Urothelium cell line (cell line): ENCODE measurements around the gene ELMOD1.
A peak's percentile ranks its signal among the peaks of the same experiment; 100 is the strongest.
"Not testable (repeated sequence)": the region's sequence is repeated elsewhere in the genome, so short reads cannot be mapped to it uniquely, and the experiment has no call there.

Source experiments
- DNase-seq: peaks from one replicate; pipeline ENCODE4 v3.0.0; 2011; ENCODE audit warnings: low spot score, mixed read lengths
- FAIRE-seq: peaks from 2 replicates; lab custom pipeline; 2011; peaks lifted over from hg19 to GRCh38; lab: Jason Lieb, UNC

Gene ELMOD1

GRCh38 chr11:107590460-107591377 lies at the start of gene ELMOD1:
Gene ELMOD1 (plus strand): TSS chr11:107591147. CDS start chr11:107618190, 27,043 bp downstream.
- no peak for FAIRE-seq

DNA sequence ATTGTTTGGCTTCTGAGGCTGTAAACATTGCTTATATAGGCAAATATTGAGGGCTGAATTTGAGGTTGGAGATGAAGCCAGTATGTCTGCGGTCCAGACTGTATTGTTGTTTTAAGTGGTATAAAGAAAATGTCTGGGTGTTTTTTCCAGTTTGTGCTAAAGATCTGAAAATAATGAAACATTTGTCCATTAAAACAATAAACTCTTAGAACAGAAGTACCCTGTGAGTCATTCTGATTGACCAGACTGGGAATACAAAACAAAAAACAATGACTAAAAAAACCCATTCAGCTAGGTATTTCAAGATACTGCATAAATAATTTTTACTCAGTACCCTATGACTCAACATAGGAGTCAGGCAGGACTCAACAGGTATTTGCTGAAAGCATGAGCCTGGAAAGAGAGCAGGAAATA lies 45.8 kb upstream of the ELMOD1 start:
- peak; percentile 56 for DNase-seq
- FAIRE-seq = no peak

More at GRCh38 chr11:107590460-107591377, at the start of gene ELMOD1:
- peak; percentile 91 for DNase-seq

GRCh38 chr11:107547961-107548360 lies 43.0 kb upstream of the ELMOD1 start:
- DNase-seq (no peak), FAIRE-seq (no peak)

DNA sequence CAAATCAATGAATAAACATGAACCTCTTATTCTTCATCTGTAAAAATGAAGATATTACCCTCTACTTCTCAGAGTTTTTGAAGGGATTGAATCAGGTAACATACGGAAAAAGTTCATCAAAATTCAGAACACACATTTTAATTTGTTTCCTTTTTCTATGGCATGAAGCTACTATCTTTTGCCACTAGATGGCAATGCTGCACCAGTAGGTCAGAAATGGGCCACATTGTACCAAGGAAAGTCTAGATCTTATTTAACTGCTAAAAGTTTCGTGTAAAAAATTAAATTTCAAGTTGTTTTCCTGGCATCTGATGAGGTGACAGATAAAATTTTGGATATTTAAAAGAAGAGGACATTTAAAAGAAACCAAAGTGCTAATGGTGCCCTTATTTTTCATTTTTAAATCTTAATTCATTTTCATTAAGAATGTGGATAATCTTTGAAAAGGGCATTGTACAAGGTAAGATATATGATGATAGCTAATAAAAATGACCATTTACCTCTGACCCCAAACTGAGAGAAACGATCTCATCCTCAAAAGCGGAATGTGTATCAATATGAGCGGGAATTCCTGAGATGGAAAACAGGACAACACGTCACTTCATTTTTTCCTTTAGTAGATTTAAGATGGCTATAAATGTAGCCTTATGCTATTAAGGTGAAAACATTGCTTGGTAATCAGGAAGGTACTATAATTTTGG lies 41.5 kb upstream of the ELMOD1 start:
- peak; percentile 29 for DNase-seq
- FAIRE-seq = no peak

- FAIRE-seq = no peak
- no peak for DNase-seq
Measured at GRCh38 chr11:107549954-107550285, 41.0 kb upstream of the ELMOD1 start.

DNA sequence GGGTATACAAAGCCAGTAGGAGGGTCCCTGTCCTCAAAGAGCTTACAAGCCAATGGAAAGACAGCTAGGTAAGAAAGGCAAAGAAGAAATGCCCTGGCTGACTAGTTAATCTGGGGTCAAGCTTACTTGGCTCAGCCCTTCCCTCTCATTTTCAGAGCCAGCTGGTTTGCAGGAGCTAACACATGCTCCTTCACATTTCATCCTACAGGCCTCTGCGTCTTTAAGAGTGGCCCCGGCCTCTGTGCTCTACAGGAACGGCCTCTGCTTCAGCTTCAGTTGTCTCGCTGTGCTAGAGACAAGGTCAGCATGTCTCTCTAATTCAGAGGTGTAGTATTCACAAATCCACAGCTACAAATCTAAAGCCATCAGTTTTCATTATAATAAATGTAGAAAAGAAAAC lies 40.6 kb upstream of the ELMOD1 start:
- FAIRE-seq = no peak
- DNase-seq = no peak

DNA sequence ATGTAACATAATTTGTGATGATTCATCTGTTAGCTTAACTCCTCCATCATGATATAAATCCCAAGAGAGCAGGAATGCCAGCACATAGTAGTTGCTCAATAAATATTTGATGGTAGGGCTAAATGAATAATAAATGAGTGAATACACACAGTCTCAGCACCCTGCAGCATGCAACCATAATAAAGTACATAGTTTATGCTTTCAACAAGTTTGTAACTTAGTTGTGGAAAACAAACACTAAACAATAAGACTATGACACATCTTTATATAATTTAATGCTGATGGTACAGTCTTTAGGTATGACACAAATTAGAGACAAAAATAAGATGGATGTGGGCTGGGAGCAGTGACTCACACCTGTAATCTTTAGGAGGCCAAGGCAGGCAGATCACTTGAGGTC lies 29.3 kb upstream of the ELMOD1 start:
- DNase-seq (no peak), FAIRE-seq (no peak)

DNA sequence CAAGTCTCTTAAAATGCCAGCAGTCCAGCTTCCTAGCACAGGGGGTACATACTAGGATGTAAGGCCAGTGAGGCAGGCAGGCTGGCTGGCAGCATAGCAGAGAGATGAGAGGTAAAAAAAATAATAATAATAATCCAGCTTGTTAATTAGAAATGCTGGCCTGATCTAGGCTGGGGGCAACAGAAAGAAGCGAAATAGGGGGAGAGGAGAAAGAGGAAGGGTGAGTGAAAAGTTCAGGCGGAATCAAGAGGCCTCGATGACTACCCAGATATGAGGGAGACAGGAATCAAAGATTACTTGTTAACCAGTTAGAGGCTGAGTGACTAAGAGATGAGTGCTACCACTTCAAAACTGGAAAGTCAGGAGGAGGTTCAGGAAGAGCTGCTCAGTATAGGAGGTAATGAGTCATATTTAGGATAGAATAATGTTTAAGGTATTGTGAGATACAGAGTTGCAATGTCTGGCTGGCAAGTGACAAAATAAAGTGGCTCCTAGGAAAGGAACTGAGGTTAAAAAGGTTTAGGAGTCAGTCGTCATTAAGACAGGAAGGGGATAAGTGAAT lies 28.2 kb upstream of the ELMOD1 start:
- no peak for FAIRE-seq

GRCh38 chr11:107563702-107564101 lies 27.2 kb upstream of the ELMOD1 start:
- FAIRE-seq = no peak
- DNase-seq = peak; percentile 50

More for the DNA sequence above, 28.2 kb upstream of the ELMOD1 start:
- DNase-seq = peak; percentile 43

GRCh38 chr11:107564877-107565218 lies 26.1 kb upstream of the ELMOD1 start:
- FAIRE-seq (no peak), DNase-seq (no peak)

GRCh38 chr11:107565219-107565937 lies 25.6 kb upstream of the ELMOD1 start, which contains the start of gene ALKBH8:
Gene ALKBH8 (minus strand): TSS chr11:107565735. CDS start chr11:107560893, 4,842 bp downstream.
- FAIRE-seq = no peak
- DNase-seq = peak; percentile 84

DNA sequence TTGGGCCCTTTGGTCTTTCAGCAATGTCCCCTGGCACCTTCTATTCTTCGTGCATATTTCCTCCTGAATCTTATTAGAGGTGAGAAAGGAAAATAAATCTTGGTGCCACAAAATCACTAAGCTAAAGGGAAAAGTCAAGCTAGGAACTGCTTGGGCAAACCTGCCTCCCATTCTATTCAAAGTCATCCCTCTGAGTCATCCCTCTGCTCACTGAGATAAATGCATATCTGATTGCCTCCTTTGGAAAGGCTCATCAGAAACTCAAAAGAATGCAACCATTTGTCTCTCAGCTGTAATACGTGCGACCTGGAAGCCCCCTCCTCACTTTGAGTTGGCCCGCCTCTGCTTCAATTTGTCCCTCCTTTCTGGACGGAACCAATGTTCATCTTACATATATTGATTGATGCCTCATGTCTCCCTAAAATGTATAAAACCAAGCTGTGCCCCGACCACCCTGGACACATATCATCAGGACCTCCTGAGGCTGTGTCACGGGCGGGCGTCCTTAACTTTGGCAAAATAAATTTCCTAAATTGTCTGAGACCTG lies 24.9 kb upstream of the ELMOD1 start:
- not testable (repeated sequence) for FAIRE-seq

GRCh38 chr11:107566569-107566968 lies 24.4 kb upstream of the ELMOD1 start:
- DNase-seq = no peak
- no peak for FAIRE-seq

More for the DNA sequence above, 24.9 kb upstream of the ELMOD1 start:
- not testable (repeated sequence) for DNase-seq

DNA sequence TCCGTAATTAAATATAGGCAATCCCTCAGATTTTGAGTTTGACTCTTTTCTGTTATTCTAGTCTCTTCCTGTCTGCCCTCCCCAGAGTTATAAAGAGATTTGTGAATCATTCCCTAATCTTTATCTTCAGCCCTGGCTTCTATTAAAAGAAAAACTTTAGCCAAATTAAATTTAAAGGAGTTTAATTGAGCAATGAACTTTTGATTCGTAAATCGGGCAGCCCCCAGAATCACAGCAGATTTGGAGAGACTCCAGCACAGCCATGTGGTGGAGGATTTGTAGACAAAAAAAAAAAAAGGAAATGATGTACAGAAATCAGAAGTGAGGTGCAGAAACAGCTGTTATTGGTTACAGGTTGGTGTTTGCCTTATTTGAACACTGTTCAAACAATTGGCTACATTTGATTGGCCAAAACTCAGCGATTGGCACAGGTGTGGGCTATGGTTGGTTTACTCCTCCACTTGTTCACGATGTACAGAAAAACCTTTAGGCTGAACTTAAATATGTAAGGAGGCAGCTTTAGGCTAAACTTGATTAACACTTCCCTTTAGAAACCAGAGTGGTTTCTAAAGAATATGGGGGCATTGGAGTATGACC lies 23.1 kb upstream of the ELMOD1 start:
- FAIRE-seq (no peak), DNase-seq (no peak)

DNA sequence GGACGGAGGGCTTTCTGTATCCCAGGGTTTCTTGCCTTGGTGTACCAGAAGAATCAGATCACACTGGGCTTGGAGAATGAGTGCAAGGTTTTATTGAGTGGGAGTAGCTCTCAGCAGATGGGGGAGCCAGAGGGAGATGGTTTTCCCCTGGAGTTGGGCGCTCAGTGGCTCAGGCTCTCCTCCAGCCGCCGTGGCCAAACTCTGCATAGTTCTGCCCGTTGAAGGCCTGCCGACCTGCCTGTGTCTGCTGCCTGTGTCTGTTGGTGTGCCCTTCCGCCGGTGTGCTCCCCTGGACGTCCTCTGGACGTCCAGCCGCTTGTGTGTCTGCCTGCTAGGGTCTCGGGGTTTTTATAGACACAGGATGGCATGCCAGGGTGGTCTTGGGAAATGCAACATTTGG lies 20.9 kb upstream of the ELMOD1 start:
- no peak for FAIRE-seq
- DNase-seq = no peak

- FAIRE-seq = no peak
- DNase-seq = no peak
Measured at GRCh38 chr11:107573438-107573837, 17.5 kb upstream of the ELMOD1 start.

DNA sequence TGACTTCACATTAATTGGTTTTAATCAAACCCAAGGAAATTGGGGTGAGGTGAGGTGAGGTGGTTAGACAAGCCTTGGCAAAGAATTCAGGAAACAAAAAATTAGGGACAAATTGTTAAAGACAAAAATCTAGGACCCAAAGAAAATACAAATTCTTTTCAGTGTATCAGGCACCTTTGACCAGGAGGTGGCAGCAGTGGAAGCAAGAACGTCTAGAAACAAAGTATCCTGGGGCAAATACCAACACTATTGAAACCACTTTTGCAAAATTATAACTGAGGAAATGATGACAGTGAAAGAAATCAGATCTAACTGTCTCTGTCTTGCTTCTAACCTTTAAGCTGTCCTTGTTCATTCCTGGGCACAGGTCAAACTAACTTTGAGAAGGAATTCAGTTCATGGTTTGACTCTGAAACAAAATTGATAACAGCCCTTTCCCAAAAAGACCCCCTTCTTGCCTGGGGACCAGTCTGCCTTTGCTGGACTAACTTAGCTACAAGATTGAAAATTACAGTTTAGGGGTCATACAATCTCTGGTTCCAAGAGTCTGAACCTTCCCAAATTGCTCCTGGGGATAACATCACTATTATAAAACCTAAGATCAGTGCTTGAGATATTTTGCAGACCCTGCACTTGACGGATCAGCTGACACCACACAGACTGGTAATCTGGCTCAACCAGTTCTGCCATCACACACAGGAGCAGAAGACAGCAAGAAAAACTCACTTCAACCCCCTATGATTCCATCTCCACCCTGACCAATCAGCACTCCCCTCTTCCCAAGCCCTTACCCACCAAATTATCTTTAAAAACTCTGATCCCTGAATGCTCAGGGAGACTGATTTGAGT lies 14.2 kb upstream of the ELMOD1 start:
- peak; percentile 55 for DNase-seq
- FAIRE-seq = not testable (repeated sequence)

DNA sequence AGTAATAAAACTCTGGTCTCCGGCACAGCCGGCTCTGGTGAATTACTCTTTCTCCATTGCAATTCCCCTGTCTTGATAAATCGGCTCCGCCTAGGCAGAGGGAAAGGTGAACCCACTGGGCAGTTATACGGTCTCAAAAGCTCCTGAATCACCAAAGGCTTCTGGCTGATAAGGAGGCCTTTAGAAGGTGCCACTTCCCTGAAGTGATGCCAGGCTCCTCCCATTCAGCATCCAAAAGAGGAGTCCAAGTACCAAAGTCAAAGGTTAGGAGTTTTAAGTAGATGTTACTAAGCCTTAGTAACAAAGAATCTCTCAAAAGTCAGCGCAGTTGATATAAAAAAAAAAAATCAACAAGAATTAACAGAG lies 13.6 kb upstream of the ELMOD1 start:
- FAIRE-seq = no peak
- DNase-seq = no peak

GRCh38 chr11:107579169-107579568 lies 11.8 kb upstream of the ELMOD1 start:
- not testable (repeated sequence) for FAIRE-seq, DNase-seq
